Jurkat, Clone E6-1 (cell line): Measurements from ENCODE around the gene CNTNAP5.

ENCODE experiments used
- DNase-seq: peaks from one replicate; pipeline ENCODE4 v3.0.0-alpha.2; 2011; ENCODE audit warnings: low read depth, low spot score
- H3K4me3 ChIP-seq: 2 replicates; pipeline ENCODE4 v1.5.1; 2011; ENCODE audit warnings: mild to moderate bottlenecking, low read length, control low read depth, moderate library complexity

Gene CNTNAP5

DNA sequence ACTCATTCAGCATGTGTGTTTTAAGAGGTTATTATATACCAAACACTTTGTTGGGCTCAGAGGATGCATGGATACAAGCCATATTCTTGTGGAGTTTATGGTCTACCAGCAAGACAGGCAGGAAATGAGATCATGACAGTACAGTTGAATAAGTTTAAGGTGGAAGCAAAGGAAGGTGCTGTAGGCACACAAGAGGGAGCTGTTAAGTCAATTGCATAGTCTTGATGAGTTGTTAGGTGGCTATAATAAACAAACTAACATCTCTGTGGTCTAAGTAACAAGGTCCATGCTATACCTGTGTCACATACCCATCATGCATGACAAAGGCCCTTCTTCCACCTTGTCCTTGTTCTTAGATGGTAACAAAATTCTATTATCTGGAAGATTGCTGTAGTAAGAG is 538.3 kb downstream of the CNTNAP5 start:
- no peak overlapping the region for H3K4me3 ChIP-seq
- DNase-seq: peak; percentile 9

DNA sequence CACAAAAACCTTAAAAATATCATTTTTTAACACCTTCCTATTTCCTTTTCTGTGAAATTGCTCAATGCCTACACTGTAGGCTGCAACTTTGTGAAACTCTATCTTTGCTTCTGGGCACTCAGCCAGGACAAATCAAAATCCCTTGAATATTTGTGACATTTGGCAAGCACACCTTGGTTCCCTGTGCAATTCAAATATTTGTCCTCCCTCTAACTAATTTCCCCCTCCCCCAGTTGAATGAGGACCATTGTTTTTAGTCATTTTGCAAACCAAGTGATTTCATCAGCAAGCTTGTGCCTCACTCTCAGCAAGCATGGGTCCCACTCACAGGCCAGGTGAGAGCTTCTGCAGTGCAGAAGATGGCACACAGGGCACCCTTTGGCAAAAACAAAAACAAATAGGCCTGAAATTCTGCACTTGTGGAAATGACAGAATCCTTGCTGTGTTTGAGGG is 541.5 kb downstream of the CNTNAP5 start:
- H3K4me3 ChIP-seq: no peak overlapping the region
- no peak for DNase-seq

- no peak overlapping the region for H3K4me3 ChIP-seq
- no peak for DNase-seq
These were observed 545.8 kb downstream of the CNTNAP5 start for GRCh38 chr2:124570872-124571271.

DNA sequence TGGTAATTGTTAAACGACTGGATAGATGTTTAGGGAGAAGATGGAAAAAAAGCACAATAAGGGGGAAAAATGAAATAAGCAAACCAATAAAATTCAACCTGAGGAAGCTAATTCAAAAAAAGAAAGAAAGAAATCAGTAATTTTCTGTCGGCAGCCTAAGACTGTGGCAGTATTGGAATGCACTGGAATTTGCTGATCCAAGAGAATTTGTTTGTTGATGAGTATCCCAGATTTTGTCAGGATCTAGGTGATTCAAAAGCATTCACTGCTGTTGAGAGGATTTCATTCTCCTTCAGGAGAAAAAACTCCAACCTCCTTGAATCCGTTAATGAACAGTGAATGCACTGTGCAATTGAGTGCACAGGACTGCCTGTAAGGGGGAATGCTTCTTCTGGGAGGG is 546.7 kb downstream of the CNTNAP5 start:
- H3K4me3 ChIP-seq: no peak overlapping the region

DNA sequence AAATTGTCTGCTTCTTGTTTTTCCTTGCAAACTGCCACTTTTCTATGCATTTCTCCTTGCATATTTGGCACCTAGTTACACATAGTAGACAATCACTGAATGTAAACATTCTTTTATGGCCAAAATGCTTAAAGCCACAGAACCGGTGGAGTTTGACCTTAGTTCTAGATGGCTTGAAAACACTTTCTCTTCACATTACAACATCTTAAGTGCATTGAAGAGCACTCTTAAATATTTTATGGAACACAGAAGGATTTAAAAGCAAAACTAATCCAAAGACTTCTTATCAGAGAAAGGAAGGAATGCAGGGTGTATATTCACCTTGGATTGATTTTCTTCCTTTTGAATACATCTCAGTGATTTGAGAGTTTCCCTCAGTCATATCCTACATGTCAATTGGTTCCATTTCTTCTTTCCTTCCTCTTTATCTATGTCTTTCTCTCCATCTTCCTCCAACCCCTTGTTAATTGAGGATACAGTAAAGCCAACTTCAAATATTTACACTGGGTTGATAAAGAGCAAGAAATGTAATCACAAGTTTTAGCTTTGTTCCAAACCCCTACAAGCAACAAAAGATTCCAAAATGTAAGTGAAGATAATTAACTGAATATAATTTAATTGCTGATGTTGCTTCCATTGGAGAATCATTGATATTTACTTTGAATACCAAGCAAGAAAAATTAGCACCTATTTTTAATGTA is 548.0 kb downstream of the CNTNAP5 start:
- H3K4me3 ChIP-seq: no peak overlapping the region
- DNase-seq: no peak

More for the DNA sequence above, 546.7 kb downstream of the CNTNAP5 start:
- no peak for DNase-seq

DNA sequence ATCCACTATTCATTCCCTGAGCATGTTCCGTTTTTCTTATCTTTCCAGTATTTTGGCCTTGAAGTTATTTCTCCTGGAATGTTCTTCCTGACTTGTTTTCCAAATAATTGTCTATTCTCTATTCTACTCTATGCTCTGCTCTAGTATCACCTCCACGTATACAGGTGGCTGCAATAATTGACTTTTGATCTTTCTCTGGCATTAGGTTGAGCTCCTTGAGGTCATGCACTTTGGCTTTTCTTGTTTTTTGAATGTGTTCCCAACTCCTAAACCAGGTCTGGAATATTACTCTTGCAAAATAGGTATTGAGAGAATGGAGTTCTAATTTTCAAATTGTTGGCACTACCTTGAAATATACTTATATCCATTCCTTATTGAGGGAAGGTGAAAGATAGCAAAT is 550.4 kb downstream of the CNTNAP5 start:
- no peak overlapping the region for H3K4me3 ChIP-seq
- DNase-seq: no peak

DNA sequence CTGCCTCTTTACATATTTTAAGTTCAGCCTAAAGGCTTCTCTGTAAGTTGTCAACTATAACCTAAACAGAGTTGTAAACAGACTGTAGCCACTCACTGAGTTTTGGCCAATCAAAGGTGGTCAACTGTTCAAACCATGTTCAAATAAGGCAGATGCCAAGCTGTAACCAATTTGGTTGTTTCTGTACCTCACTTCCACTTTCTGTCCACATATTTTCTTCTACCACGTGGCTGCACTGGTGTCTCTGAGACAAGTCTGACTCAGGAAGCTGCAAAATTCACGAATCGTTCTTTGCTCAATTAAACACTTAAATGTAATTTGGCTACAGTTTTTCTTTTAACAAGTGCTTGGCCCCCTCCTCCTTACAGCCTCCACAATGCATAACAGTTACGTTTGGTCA is 555.2 kb downstream of the CNTNAP5 start:
- no peak for DNase-seq

GRCh38 chr2:124582387-124582786 is 557.3 kb downstream of the CNTNAP5 start:
- no peak overlapping the region for H3K4me3 ChIP-seq
- no peak for DNase-seq

More for the DNA sequence above, 555.2 kb downstream of the CNTNAP5 start:
- H3K4me3 ChIP-seq: no peak overlapping the region

- no peak overlapping the region for H3K4me3 ChIP-seq
- no peak for DNase-seq
These were observed 559.5 kb downstream of the CNTNAP5 start for GRCh38 chr2:124584615-124585014.

GRCh38 chr2:124585277-124585676 is 560.2 kb downstream of the CNTNAP5 start:
- DNase-seq: no peak
- H3K4me3 ChIP-seq: no peak overlapping the region

GRCh38 chr2:124586210-124586609 is 561.1 kb downstream of the CNTNAP5 start:
- no peak overlapping the region for H3K4me3 ChIP-seq
- DNase-seq: no peak

GRCh38 chr2:124586835-124587234 is 561.7 kb downstream of the CNTNAP5 start:
- no peak overlapping the region for H3K4me3 ChIP-seq
- no peak for DNase-seq

- H3K4me3 ChIP-seq: no peak overlapping the region
- DNase-seq: no peak
These were observed 564.9 kb downstream of the CNTNAP5 start for GRCh38 chr2:124589971-124590370.

DNA sequence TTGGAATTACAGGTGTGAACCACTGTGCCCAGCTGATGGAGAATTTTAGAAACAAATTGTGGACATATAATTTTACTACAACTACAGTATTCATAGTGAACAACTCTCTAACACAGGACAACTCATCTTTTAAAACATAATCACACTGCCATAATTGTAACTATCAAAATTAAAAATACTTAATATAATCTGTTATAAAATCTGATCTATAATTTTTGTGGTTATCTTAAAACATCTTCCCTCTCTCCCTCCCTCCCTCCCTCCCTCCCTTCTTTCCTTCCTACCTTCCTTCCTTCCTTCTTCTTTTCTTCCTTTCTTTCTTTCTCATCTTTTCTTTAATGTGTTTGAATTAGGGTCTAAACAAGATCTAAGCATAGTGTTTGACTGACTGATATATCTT is 577.7 kb downstream of the CNTNAP5 start:
- DNase-seq: no peak
- H3K4me3 ChIP-seq: no peak overlapping the region

- H3K4me3 ChIP-seq: no peak overlapping the region
- no peak for DNase-seq
These were observed 579.9 kb downstream of the CNTNAP5 start for GRCh38 chr2:124604940-124605339.

DNA sequence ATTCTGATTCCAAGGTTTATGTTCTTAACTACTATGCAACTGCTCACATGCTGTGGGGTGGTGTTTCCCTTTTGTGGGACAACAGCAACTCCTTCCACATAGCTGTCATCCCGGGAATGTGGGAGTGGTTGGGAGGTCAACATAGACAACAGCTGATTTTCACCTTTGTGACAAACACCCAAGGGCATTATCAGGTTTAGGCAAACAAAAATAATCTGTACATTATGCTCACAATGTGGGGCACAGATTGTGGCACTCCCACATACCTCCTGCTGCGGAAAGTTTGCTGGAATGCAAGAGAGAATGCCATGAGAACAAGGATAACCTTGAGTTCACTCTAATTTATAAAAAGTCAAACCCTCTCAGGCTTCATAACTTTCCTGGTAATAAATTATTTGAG is 582.6 kb downstream of the CNTNAP5 start:
- no peak overlapping the region for H3K4me3 ChIP-seq

DNA sequence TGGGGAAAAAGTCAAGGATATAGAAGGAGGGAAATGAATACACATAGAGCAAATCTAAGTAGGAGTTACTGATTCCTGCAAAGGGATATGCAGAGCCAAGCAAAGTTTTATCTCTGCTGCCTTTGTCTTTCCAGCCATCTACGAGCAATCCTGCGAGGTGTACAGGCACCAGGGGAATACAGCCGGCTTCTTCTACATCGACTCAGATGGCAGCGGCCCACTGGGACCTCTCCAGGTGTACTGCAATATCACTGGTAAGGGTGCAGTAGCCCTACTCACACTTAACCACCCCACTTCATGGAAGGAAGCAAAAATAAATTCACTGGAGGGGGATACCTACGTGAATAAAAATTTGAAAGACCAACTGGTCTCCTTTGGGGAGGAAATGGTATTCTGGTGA is 584.6 kb downstream of the CNTNAP5 start:
- no peak for DNase-seq
- H3K4me3 ChIP-seq: no peak overlapping the region

More for the DNA sequence above, 582.6 kb downstream of the CNTNAP5 start:
- no peak for DNase-seq

GRCh38 chr2:124610141-124610540 is 585.1 kb downstream of the CNTNAP5 start:
- no peak for DNase-seq
- H3K4me3 ChIP-seq: no peak overlapping the region

DNA sequence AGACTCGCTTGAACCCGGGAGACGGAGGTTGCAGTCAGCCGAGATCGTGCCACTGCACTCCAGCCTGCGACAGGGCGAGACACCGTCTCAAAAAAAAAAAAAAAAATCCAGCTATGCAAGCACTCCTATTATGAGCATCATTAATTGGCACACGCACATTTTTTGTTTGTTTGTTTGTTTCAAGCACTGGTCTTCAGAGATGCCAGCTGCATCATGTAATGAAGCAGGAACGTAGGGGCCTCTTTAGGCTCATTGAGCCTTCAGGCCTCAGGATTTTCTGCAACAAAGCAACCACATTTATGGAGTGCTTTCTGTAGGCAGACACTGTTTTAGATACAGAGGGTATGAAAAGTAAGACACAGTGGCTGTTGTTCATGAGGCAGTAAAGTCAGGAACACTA is 585.8 kb downstream of the CNTNAP5 start:
- no peak overlapping the region for H3K4me3 ChIP-seq
- DNase-seq: no peak

GRCh38 chr2:124623560-124623959 is 598.5 kb downstream of the CNTNAP5 start:
- H3K4me3 ChIP-seq: no peak overlapping the region
- no peak for DNase-seq

DNA sequence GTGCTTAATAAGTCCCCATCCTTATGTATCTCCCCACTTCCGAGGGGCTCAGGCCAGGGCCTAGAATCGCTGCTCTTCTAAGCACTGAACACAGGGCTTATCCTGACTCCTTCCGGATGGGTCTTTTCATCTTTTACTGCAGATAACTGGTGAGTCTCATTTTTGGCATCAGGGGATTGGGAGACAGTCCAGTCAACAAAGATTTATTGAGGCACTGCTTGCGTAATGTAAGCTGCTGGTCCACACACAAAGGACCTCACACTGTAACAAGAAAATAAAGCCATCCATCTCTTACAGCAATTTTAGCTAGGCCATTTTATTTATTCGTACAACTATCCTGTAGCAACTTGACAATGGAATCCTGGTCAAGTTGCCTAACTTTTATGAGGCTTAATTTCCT is 600.5 kb downstream of the CNTNAP5 start:
- H3K4me3 ChIP-seq: no peak overlapping the region

More for the DNA sequence above, 600.5 kb downstream of the CNTNAP5 start:
- DNase-seq: no peak
